Duodenal mucosa (tissue), 2 donors: ENCODE data around the gene NAGK.
"Not testable (repeated sequence)": the region's sequence is repeated elsewhere in the genome, so short reads cannot be mapped to it uniquely, and the experiment has no call there.

Experiments
- H3K27ac ChIP-seq: one replicate; pipeline ENCODE4 v1.7.0; 2013; ENCODE audit warnings: low read depth, low read length
- H3K27me3 ChIP-seq, 2 donors: one replicate each; pipeline ENCODE4 v1.7.0; 2013; ENCODE audit warnings: low read length in 2 of 2, control low read depth in 1 of 2; ENCODE audit not compliant: insufficient read depth in 2 of 2, control insufficient read depth in 1 of 2
- H3K36me3 ChIP-seq, 2 donors: one replicate each; pipeline ENCODE4 v1.7.0; 2013; ENCODE audit warnings: low read length in 2 of 2, control low read depth in 1 of 2; ENCODE audit not compliant: insufficient read depth in 2 of 2, control insufficient read depth in 1 of 2
- H3K4me1 ChIP-seq, 2 donors: one replicate each; pipeline ENCODE4 v1.7.0; 2013; ENCODE audit warnings: low read length in 2 of 2, control low read depth in 1 of 2; ENCODE audit not compliant: insufficient read depth in 2 of 2, control insufficient read depth in 1 of 2
- H3K4me3 ChIP-seq, 2 donors: one replicate each; pipeline ENCODE4 v1.7.0; 2013; ENCODE audit warnings: low read length in 2 of 2, low read depth in 1 of 2
- H3K9ac ChIP-seq, 2 donors: one replicate each; pipeline ENCODE4 v1.7.0; 2013; ENCODE audit warnings: low read length in 2 of 2, low read depth in 1 of 2
- H3K9me3 ChIP-seq, 2 donors: one replicate each; pipeline ENCODE4 v1.7.0; 2013; ENCODE audit warnings: low read length in 2 of 2, control low read depth in 1 of 2; ENCODE audit not compliant: control insufficient read depth in 1 of 2

Gene NAGK

DNA sequence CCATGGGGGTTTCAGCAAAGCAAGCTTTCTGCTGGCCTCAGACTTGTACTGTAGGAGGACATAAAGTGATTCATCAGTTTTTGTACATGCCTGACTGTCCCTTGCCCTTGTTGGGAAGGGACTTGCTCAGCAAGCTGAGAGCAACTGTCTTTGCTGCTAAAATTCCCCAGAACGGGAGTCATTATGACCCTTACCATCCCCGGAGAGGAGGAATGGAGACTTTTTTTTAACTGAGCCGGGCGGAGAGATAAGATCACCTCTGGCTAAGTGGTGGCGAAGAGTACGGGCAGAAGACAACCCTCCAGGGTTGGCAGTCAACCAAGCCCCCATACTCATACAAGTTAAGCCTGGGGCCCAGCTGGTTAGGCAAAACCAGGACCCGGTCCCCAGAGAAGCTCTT is 20.4 kb upstream of the NAGK start:
- Histone ChIP-seq H3K4me3 (no peak overlapping the region), H3K9ac (no peak overlapping the region), H3K27me3 (no peaks in the 10 kb centered on the region), H3K27ac (no peak overlapping the region), H3K4me1 (no peaks in the 10 kb centered on the region), H3K9me3 (no peaks in the 10 kb centered on the region), H3K36me3 (no peaks in the 10 kb centered on the region)

- not testable (repeated sequence) for H3K4me3 ChIP-seq, H3K9ac ChIP-seq, H3K4me1 ChIP-seq, H3K27ac ChIP-seq, H3K9me3 ChIP-seq, H3K36me3 ChIP-seq, H3K27me3 ChIP-seq
These were observed 18.6 kb upstream of the NAGK start for GRCh38 chr2:71049704-71050360.

GRCh38 chr2:71055206-71055740 is 13.2 kb upstream of the NAGK start:
- not testable (repeated sequence) for H3K4me3 ChIP-seq, H3K9ac ChIP-seq, H3K27me3 ChIP-seq, H3K27ac ChIP-seq, H3K36me3 ChIP-seq, H3K4me1 ChIP-seq, H3K9me3 ChIP-seq

- Histone ChIP-seq H3K9ac (no peak overlapping the region), H3K27me3 (no peaks in the 10 kb centered on the region), H3K27ac (no peak overlapping the region), H3K36me3 (no peaks in the 10 kb centered on the region), H3K9me3 (no peaks in the 10 kb centered on the region), H3K4me1 (peaks cover 0 to 4% of the 10 kb centered on the region in 2 donors), H3K4me3 (no peak overlapping the region)
These were observed 8.2 kb upstream of the NAGK start for GRCh38 chr2:71060211-71060610.

GRCh38 chr2:71060871-71061270 is 7.6 kb upstream of the NAGK start:
- H3K4me1 ChIP-seq: peaks cover 0 to 4% of the 10 kb centered on the region in 2 donors
- no peaks in the 10 kb centered on the region for H3K36me3 ChIP-seq
- H3K4me3 ChIP-seq: no peak overlapping the region
- no peak overlapping the region for H3K27ac ChIP-seq
- H3K27me3 ChIP-seq: no peaks in the 10 kb centered on the region
- H3K9ac ChIP-seq: no peak overlapping the region
- no peaks in the 10 kb centered on the region for H3K9me3 ChIP-seq

DNA sequence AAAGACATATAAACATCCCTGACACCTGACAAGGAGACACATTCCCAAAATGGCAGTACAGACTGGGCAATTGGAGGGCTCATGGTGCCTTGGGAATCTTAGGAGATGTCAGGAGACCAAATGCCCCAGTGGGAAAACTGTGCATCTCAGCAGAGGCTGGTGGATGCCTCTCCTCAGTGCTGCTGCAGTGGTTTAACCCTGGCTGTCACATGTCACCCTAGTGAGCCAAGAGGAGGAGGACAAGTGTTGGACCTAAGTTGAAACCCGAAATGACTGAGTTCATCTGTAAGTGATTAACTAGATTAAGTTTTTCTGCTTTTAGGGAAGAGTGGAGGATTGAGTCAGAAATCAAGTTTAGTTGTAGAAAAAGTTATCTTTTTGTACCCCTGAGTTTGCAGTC is 5.2 kb upstream of the NAGK start:
- H3K4me1 ChIP-seq: peaks cover 4 to 5% of the 10 kb centered on the region in 2 donors
- no peaks in the 10 kb centered on the region for H3K9me3 ChIP-seq
- no peak overlapping the region for H3K9ac ChIP-seq
- H3K27me3 ChIP-seq: no peaks in the 10 kb centered on the region
- no peak overlapping the region for H3K27ac ChIP-seq
- no peak overlapping the region for H3K4me3 ChIP-seq
- no peaks in the 10 kb centered on the region for H3K36me3 ChIP-seq

- H3K9me3 ChIP-seq: no peaks in the 10 kb centered on the region
- H3K27ac ChIP-seq: peak overlapping the region; percentile 34
- peaks cover 6 to 8% of the 10 kb centered on the region in 2 donors for H3K4me1 ChIP-seq
- H3K36me3 ChIP-seq: no peaks in the 10 kb centered on the region
- peak overlapping the region in 1 of 2 donors; percentile 1 for H3K4me3 ChIP-seq
- no peak overlapping the region for H3K9ac ChIP-seq
- H3K27me3 ChIP-seq: no peaks in the 10 kb centered on the region
These were observed 4.3 kb upstream of the NAGK start for GRCh38 chr2:71064110-71064611.

DNA sequence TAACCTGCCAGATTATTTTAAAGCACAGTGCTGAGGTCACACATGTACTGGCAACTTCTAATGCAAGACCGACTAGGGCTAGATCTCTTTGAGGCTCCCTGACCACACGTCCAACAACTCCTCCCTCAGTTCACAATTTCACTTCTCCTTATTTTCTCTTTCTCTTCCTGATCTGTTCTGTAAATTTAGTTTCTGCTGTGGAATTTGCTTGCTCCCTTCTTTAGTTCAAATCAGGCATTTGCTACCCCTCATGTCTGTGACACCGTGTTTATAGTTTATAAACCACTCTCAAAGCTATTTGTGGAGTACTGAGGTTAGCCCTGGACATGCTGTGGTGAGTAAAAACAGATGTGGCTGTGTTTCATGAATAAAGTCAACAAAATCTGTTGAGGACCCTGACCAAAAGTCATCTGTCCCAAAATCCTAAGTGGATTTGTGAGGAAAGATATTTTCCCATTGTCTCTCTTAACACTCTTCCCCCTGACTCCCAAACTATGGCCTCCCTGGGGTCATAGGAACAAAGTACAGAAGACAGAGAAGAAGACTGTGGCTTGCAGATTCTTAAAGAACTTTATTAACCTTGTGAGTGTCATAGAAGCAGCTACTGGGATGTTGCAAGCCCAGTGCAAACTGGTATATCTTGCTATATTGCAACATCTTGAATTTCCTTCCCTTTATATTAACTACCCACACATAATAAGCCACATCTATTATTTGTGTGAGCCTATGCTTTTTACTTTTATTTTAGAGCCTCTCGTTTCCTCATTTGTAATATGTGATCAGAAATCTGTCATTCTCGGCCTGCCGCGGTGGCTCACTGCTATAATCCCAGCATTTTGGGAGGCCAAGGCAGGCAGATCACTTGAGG is 3.5 kb upstream of the NAGK start:
- Histone ChIP-seq H3K27me3 (no peaks in the 10 kb centered on the region), H3K4me1 (peaks cover 15% of the 10 kb centered on the region in 2 donors), H3K9ac (no peak overlapping the region), H3K36me3 (no peaks in the 10 kb centered on the region), H3K9me3 (no peaks in the 10 kb centered on the region), H3K27ac (peak overlapping the region; percentile 34), H3K4me3 (no peak overlapping the region)

- Histone ChIP-seq H3K36me3 (no peaks in the 10 kb centered on the region), H3K9ac (no peak overlapping the region), H3K4me1 (peaks cover 15 to 26% of the 10 kb centered on the region in 2 donors), H3K4me3 (no peak overlapping the region), H3K27me3 (no peaks in the 10 kb centered on the region), H3K9me3 (no peaks in the 10 kb centered on the region), H3K27ac (no peak overlapping the region)
These were observed 1.6 kb upstream of the NAGK start for GRCh38 chr2:71066856-71067255.

DNA sequence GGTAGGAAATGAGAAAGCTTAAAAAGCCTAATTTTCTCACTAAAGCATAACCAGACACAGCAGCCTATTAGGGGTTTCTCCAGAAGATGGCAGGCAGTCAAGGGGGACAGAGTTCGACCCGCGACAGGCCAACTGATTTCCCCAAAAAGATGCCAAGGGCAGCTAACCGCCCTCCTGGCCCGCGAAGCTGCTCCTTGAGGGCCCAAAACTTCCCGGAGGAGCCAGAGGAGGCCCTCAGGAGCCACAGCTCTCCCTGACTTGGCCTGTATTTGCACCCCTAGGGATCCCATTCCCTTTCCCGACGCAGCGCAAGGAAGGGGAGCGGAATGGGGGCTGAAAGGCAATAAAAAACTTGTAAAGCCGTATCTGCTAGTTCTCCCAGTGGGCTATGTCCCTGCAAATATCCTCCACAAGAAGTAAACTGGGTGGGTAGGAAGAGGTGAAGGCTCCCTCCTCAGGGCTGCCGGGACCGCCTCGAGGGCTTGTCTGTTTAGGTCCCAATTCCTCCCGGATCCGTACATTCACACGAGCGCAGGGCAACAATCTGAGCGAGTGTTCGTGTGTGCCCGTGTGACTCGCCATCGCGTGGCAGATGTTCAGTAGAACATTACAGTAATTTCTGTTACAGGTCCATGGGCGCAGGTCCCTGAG is 756 bp upstream of the NAGK start:
- no peaks in the 10 kb centered on the region for H3K27me3 ChIP-seq
- peaks cover 15 to 34% of the 10 kb centered on the region in 2 donors for H3K4me1 ChIP-seq
- H3K9ac ChIP-seq: peak overlapping the region; percentile 91 to 98
- peak overlapping the region; percentile 95 for H3K27ac ChIP-seq
- no peaks in the 10 kb centered on the region for H3K9me3 ChIP-seq
- H3K4me3 ChIP-seq: peak overlapping the region; percentile 92 to 93
- H3K36me3 ChIP-seq: peaks cover 0 to 6% of the 10 kb centered on the region in 2 donors
